Measurements from ENCODE around the gene P2RX7. TPM values are rescaled to one million over a fixed set of nuclear protein-coding genes. Genes with fewer than 3 reads are reported as not detected.

Gene P2RX7
- total and polyA plus RNA-seq, 9 of the 15 experiments (the other 6 are each of a cell fraction or from before 2014, with no cell fraction given), result 0.04 to 0.65 (median 0.30) TPM

- TF ChIP-seq, protein P1, sequence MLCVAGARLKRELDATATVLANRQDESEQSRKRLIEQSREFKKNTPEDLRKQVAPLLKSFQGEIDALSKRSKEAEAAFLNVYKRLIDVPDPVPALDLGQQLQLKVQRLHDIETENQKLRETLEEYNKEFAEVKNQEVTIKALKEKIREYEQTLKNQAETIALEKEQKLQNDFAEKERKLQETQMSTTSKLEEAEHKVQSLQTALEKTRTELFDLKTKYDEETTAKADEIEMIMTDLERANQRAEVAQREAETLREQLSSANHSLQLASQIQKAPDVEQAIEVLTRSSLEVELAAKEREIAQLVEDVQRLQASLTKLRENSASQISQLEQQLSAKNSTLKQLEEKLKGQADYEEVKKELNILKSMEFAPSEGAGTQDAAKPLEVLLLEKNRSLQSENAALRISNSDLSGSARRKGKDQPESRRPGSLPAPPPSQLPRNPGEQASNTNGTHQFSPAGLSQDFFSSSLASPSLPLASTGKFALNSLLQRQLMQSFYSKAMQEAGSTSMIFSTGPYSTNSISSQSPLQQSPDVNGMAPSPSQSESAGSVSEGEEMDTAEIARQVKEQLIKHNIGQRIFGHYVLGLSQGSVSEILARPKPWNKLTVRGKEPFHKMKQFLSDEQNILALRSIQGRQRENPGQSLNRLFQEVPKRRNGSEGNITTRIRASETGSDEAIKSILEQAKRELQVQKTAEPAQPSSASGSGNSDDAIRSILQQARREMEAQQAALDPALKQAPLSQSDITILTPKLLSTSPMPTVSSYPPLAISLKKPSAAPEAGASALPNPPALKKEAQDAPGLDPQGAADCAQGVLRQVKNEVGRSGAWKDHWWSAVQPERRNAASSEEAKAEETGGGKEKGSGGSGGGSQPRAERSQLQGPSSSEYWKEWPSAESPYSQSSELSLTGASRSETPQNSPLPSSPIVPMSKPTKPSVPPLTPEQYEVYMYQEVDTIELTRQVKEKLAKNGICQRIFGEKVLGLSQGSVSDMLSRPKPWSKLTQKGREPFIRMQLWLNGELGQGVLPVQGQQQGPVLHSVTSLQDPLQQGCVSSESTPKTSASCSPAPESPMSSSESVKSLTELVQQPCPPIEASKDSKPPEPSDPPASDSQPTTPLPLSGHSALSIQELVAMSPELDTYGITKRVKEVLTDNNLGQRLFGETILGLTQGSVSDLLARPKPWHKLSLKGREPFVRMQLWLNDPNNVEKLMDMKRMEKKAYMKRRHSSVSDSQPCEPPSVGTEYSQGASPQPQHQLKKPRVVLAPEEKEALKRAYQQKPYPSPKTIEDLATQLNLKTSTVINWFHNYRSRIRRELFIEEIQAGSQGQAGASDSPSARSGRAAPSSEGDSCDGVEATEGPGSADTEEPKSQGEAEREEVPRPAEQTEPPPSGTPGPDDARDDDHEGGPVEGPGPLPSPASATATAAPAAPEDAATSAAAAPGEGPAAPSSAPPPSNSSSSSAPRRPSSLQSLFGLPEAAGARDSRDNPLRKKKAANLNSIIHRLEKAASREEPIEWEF (CRISPR knock-in tag; IDR thresholded peaks at IDR 0.05), result no peak
- TF ChIP-seq ZNF121 (CRISPR knock-in tag; conservative IDR thresholded peaks at IDR 0.05) (peak; percentile 98), RBM25 (IDR thresholded peaks at IDR 0.05; ENCODE audit: low read depth, low read length, severe bottlenecking) (peak; percentile 88)
These were observed 2.9 kb upstream of the P2RX7 start (continued) for GRCh38 chr12:121129811-121130147.

DNA sequence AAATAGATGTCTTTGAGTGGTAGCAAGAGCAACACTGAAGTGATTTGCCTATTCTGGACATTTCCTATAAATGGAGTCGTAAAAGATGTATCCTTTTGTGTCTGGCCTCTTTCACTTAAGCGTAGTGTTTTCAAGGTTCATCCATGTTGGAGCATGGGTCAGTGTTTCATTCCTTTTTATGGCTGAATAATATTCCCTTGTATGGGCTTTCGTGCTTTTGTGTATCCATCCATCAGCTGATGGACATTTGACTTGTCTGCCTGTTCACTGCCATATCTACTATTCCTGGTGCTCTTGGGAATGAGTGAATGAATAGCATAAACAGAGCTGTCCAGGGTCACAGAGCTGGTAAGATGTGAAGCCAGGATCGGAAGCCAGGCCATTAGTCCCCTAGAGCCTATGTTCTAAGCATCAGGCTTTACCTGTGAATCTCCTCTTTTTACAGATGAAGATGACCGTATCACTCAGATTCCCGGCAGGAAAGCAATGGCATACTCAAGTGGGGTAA lies 1.8 kb upstream of the P2RX7 start:
- no peak for DNase-seq (ENCODE audit: extremely low read depth in 1 of 4, low spot score in 3 of 4)
- no peaks in the 10 kb centered on the region for H3K27me3 ChIP-seq (ENCODE audit: control insufficient read depth in 2 of 2, insufficient read depth in 2 of 2, low read length in 2 of 2)
- POLR2A ChIA-PET, result interaction anchor here (1.0 kb wide), 1 partner anchor 28 kb away, joined by 3 read pairs; no protein-coding TSS in a partner anchor
- H3K4me2 ChIP-seq (ENCODE audit: insufficient read depth, low read length), result no peak overlapping the region
- H3K27ac ChIP-seq (ENCODE audit: extremely low read depth, low read depth, low read length), result no peak overlapping the region
- no peak overlapping the region for H3K4me3 ChIP-seq
- no peak overlapping the region for H3K9ac ChIP-seq (ENCODE audit: insufficient read depth in 1 of 2, low read depth in 2 of 2, low read length in 2 of 2)
- H4K20me1 ChIP-seq (replicated peaks; ENCODE audit: control insufficient read depth, insufficient read depth, low read length), result no peaks in the 10 kb centered on the region
- no peak overlapping the region for H2AFZ ChIP-seq (ENCODE audit: low read depth, low read length)
- ATAC-seq, result no peak
- no peaks in the 10 kb centered on the region for H3K79me2 ChIP-seq (ENCODE audit: control insufficient read depth, insufficient read depth, low read length)
- no peaks in the 10 kb centered on the region for H3K36me3 ChIP-seq (ENCODE audit: control insufficient read depth, insufficient read depth, low read length)
- peaks cover 18% of the 10 kb centered on the region in 2 experiments for H3K4me1 ChIP-seq (replicated peaks in 1 of 2; ENCODE audit: control insufficient read depth in 2 of 2, insufficient read depth in 2 of 2, low read length in 2 of 2)
- CTCF ChIA-PET (ENCODE audit: low intra/inter-chr PET ratio), result no interaction called here
- H3K9me3 ChIP-seq (replicated peaks; ENCODE audit: control insufficient read depth, insufficient read depth, low read depth, low read length), result 0 out of 2 replicates have a peak, but pooled peaks cover 2% of the 10 kb centered on the region
- FAIRE-seq, result no peak
- in situ Hi-C loops (cut with MboI), result no loop called here
- no peaks in the 10 kb centered on the region for H3K9me1 ChIP-seq (ENCODE audit: control insufficient read depth, insufficient read depth, low read length)
- intact Hi-C loops (cut with micrococcal nuclease), result no loop called here
- BruUV-seq (replicated peaks), result no TSS peak
- WGBS (ENCODE audit: insufficient coverage, low coverage, missing lambda C conversion rate), result 50% methylated on average over 6 of the region's 6 CpGs
- no peak for TF ChIP-seq FOS (IDR thresholded peaks at IDR 0.05; ENCODE audit: extremely low read depth, insufficient read length)
- TF ChIP-seq, protein P2, sequence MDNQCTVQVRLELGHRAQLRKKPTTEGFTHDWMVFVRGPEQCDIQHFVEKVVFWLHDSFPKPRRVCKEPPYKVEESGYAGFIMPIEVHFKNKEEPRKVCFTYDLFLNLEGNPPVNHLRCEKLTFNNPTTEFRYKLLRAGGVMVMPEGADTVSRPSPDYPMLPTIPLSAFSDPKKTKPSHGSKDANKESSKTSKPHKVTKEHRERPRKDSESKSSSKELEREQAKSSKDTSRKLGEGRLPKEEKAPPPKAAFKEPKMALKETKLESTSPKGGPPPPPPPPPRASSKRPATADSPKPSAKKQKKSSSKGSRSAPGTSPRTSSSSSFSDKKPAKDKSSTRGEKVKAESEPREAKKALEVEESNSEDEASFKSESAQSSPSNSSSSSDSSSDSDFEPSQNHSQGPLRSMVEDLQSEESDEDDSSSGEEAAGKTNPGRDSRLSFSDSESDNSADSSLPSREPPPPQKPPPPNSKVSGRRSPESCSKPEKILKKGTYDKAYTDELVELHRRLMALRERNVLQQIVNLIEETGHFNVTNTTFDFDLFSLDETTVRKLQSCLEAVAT (IDR thresholded peaks at IDR 0.05), result 0 out of 4 replicates have a peak, but pooled peaks of 1 of the 2 experiments have one; percentile 37
